GM19239 (cell line): ENCODE results near the gene ANKRD50.
A peak's percentile ranks its signal among the peaks of the same experiment; 100 is the strongest.

ENCODE experiments used
- DNase-seq: peaks from one replicate; pipeline ENCODE4 v3.0.0; 2011; ENCODE audit warnings: low spot score; ENCODE audit not compliant: insufficient read length
- FAIRE-seq: peaks from 2 replicates; lab custom pipeline; 2011; peaks lifted over from hg19 to GRCh38; lab: Jason Lieb, UNC

The ANKRD50 gene, protein sequence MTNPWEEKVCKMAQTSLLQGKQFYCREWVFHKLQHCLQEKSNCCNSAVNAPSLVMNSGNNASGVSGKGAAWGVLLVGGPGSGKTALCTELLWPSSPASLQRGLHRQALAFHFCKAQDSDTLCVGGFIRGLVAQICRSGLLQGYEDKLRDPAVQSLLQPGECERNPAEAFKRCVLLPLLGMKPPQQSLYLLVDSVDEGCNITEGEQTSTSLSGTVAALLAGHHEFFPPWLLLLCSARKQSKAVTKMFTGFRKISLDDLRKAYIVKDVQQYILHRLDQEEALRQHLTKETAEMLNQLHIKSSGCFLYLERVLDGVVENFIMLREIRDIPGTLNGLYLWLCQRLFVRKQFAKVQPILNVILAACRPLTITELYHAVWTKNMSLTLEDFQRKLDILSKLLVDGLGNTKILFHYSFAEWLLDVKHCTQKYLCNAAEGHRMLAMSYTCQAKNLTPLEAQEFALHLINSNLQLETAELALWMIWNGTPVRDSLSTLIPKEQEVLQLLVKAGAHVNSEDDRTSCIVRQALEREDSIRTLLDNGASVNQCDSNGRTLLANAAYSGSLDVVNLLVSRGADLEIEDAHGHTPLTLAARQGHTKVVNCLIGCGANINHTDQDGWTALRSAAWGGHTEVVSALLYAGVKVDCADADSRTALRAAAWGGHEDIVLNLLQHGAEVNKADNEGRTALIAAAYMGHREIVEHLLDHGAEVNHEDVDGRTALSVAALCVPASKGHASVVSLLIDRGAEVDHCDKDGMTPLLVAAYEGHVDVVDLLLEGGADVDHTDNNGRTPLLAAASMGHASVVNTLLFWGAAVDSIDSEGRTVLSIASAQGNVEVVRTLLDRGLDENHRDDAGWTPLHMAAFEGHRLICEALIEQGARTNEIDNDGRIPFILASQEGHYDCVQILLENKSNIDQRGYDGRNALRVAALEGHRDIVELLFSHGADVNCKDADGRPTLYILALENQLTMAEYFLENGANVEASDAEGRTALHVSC (N-terminal part only)

DNA sequence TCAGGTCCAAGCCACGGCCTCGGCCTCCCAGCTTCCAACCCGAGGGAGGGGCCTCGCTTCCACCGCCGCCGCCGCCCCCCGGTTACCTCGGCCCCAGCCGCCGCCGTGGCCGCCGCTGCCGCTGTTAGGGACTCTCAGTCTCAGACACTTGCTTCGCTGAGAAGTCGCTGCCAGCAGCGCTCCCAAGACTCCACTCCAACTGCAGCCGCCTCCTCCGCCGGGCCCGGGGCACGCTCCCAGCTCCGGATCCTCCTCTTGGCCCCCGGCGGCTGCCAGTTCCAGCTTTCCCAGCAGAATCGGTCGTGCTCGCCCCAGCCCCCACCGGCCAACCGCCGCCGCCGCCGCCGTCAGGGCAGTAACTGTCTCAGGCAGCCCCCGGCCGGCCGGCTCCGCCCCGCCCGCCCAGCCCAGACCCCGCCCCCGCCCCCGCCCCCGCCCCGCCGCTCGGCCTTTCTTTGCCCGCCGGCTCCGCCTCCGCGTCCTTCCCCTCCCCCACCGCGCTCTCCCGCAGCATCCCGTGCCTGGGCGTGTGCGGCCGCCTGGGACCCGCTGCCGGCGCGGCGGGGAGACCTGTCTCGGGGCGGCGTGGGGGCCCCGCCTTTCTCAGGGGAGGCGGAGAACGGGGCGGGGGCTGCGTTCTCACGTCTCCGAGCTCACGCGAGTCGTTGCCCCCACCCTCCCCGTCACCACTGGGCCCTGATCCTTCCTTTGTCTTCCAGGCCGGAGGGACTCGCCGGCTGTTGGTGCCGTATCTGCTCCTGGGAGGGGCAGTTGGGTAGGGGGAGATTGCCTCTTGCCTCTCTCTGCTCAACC, at the start of gene ANKRD50:
TSS of gene ANKRD50 (minus strand) at position 361 of the 813 bp plus-strand sequence. CDS start 2,221 bp downstream, outside the sequence.
- FAIRE-seq: no peak

GRCh38 chr4:124757126-124757525, 44.6 kb upstream of the ANKRD50 start:
- DNase-seq: no peak
- no peak for FAIRE-seq

More for the DNA sequence above, at the start of gene ANKRD50:
- DNase-seq: peak; percentile 59

- DNase-seq: no peak
- no peak for FAIRE-seq
These were observed 42.1 kb upstream of the ANKRD50 start for GRCh38 chr4:124754681-124755080.

DNA sequence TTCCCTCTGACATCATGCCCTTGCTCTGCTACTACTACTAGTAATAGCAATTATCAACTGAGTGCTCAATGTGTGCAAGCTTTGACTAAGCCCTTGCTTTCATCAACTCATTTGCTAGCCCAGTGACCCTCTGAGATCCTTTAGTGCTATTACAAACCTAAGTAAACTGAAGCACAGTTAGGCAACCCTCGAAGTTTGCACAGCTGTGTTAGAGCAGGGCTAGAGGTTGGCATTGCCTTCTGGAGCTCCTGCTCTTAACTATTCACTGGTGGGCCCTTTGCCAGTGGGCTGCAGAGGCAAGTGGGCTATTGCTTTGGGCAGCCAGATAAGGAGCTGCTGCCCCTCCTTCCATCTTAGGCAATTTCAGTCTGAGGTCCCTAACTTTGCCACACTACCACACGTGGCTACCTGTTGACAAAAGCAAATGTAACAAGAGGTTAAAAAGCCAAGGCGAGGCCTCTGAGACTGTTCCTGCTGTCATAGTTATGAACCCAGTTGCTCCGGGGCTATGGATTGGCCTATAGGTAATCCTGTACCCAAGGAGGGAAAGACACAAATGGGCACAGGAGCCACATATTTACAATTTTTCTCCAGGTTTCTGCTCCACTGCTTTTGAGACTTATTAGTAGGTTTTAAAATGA, 41.5 kb upstream of the ANKRD50 start:
- DNase-seq (no peak), FAIRE-seq (no peak)

GRCh38 chr4:124749421-124749820, 36.9 kb upstream of the ANKRD50 start:
- DNase-seq (no peak), FAIRE-seq (no peak)

DNA sequence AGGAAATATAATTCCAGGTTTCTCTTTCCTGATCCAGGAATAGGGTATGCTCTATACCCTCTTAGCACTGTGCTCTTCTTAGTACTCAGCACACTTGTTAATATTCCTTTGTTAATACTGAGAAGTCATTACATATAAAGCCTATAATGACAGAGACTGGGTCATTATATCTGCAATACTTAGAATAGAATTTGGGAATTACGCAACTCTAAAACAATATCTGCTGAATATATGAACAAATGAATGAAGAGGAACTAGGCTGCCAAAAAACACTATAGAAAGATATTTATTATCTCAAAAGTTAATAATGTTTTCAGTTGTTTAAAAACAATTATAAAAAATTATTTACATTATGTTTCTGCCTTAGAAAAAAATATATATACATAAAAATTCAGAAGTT, 36.4 kb upstream of the ANKRD50 start:
- no peak for FAIRE-seq
- no peak for DNase-seq

- no peak for FAIRE-seq
- DNase-seq: no peak
These were observed 33.7 kb upstream of the ANKRD50 start for GRCh38 chr4:124745985-124746801.

DNA sequence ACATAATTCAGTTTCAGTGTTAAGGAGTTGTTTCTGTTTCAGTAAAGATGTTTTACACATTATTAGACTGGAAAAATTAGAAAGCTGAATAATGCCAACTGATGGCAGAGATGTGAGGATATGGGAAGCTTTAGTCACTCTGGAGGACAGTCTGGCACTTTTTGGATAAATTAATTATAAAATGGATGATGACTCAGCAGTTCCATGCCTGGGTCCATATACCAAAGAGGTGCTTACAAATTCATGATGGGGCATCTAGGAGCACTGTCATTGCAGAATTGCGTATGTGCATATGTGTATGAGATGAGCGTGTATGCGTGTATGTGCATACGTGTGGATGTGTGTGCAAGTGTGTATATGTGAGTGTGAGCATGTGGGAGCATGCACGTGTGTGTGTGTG, 31.2 kb upstream of the ANKRD50 start:
- DNase-seq (no peak), FAIRE-seq (no peak)

DNA sequence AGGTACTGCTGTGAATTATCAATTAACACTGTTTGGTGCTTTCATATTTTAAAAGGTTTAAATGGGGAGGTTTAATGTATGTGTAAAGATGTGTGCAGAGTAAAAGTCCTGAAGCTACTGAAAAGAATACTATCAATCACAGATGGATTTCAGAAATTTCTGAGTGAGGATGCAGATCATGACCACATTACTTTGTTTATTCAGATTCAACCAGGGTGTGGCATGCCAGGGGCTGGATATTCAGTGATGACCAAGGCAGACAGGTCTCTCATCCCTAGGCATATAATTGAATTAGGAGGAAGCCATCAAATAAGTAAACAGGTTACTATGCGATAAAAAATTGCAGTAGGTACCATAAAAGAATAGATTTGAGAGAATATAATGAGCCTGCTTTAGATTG, 28.0 kb upstream of the ANKRD50 start:
- no peak for DNase-seq
- no peak for FAIRE-seq

GRCh38 chr4:124738994-124739393, 26.5 kb upstream of the ANKRD50 start:
- no peak for FAIRE-seq
- no peak for DNase-seq

DNA sequence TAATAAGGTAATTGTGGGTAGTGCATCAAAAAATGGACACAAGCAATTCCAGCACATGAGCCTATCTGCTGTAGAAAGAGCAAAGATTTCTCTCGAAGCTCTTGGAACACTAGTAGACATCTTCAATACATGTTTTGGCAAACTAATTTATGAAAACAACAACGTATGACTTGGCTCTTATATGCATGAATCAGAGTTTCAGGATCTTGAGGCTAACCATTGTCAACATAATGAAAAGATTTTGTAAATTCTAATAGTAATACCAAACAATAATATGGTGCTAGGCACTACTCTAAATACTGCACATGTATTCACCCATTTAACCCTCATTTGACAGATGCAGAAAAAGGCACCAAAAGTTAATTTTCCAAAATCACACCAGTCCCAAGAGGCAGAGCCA, 25.1 kb upstream of the ANKRD50 start:
- no peak for FAIRE-seq
- DNase-seq: no peak

DNA sequence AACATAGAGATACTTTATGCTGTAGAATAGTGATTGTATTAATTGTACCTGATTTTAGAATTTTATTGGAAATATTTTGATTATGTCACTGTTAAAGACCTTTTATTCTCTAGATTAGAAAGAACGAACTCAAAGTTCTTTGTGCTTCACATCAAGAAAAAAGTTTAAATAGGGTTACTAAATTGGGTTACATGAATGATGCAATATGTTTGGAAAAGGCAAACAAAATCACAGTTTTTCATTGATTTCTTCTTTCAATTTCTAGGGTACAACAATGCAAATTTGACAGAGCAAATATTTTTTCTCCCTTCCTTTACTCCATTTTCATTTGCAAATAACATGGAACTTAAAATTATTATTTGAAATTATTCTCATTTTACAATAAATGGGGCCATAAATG, 24.0 kb upstream of the ANKRD50 start:
- no peak for FAIRE-seq
- DNase-seq: no peak

GRCh38 chr4:124727331-124727890, 14.9 kb upstream of the ANKRD50 start:
- FAIRE-seq (no peak), DNase-seq (no peak)

- FAIRE-seq: no peak
- DNase-seq: no peak
These were observed 13.7 kb upstream of the ANKRD50 start for GRCh38 chr4:124726269-124726668.

GRCh38 chr4:124722071-124722470, 9.5 kb upstream of the ANKRD50 start:
- FAIRE-seq: no peak

DNA sequence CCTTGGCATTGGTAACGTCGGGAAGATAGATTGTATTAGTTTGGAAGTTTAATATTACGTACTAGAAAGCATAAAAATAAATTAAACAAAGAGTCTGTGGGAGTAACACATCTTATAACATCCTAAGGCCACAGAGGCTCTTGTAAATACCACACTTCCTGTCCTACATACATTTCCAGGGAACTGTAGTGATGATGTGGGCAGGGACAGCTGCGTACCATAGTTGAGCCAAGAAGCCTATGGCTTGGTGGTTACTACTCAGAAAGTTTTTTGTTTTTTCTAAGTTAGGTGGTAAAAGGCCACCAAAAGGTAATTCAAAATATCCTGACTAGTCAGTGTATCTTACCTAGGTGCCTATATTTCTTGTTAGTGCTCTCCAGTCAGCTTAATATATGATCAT, 4.6 kb upstream of the ANKRD50 start:
- FAIRE-seq (no peak), DNase-seq (no peak)

More at GRCh38 chr4:124722071-124722470, 9.5 kb upstream of the ANKRD50 start:
- DNase-seq: no peak

GRCh38 chr4:124713185-124713592, 657 bp upstream of the ANKRD50 start:
- DNase-seq (peak; percentile 27), FAIRE-seq (peak; percentile 80)
